ENCODE data around the gene STPG1. TPM values are rescaled to one million over a fixed set of nuclear protein-coding genes. Genes with fewer than 3 reads are reported as not detected.
"Not testable (repeated sequence)": the region's sequence is repeated elsewhere in the genome, so short reads cannot be mapped to it uniquely, and the experiment has no call there.

The STPG1 gene, protein sequence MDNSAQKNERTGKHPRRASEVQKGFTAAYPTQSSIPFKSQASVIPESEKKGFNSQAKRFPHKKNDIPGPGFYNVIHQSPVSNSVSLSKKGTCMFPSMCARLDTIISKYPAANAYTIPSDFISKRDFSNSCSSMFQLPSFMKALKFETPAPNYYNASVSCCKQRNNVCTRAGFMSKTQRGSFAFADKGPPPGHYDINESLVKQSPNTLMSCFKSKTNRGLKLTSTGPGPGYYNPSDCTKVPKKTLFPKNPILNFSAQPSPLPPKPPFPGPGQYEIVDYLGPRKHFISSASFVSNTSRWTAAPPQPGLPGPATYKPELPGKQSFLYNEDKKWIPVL
- total RNA-seq: 1 to 10 TPM; 4.6 to 6.6 TPM
- long read RNA-seq, full-length matches to known transcripts: 4 of 4 reads
- long read RNA-seq, partial matches to known transcripts: 0 of 4 reads
- long read RNA-seq, other reads (novel, unspliced or antisense): 0 of 4 reads

DNA sequence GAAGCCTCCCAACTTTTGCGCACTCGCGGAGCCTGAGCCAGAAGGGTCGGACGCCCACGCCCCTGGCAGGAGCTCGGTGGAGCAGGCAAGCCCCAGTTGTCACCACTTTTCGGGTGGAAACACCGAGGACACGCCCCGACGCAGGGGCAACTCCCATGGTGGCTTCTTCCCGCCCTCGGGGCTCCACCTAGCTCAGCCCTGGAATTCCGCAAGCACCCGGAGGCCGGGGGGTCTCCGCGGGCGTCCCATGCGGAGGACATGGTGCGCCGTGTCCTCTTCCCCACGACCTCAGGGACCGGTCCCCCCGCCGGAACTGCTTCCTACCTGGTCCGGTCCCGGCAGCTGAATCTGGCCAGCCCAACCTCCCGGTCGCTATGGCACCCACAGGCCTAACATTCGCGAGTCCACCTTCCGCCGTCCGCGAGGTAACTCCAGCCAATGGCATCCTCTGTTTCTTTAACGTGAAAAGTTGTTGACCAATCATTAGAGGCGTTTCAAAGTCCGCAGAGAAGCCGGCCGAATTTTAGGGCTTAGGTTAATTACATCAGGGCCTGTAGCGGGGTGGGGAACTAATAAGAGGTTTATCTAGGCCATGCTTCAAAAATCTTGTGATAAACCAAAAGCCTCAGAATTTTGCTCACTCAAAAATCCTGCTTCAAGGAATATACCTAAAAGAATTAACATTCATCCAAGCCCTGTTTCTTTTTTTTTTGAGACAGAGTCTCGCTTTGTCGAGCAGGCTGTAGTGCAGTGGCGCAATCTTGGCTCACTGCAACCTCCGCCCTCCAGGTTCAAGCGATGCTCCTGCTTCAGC lies at the start of gene STPG1:
TSS of gene STPG1 (minus strand) at position 433 of the 814 bp plus-strand sequence. CDS start 12,394 bp downstream, outside the sequence.
- DNase-seq: peak; percentile 84
- intact Hi-C loops (cut with DNase I): loop anchor here in 1 of 2 donors (10.0 kb wide), 1 partner anchor 221 kb away; no protein-coding TSS in a partner anchor
- peak; percentile 79 to 81 for ATAC-seq

DNA sequence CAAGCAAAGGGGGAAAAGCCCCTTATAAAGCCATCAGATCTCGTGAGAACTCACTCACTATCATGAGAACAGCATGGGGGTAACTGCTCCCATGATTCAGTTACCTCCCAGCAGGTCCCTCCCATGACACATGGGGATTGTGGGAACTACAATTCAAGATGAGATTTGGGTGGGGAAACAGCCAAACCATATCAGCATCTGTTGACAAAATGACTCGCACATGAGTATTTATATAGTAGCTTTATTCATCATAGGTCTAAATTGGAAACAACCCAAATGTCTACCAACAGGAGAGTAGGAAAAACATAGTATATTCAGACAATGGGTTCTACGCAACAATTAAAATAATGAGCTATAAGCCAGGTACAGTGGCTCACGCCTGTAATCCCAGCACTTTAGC lies 48.5 kb upstream of the STPG1 start:
- intact Hi-C loops (cut with DNase I); ATAC-seq; DNase-seq: not testable (repeated sequence)

DNA sequence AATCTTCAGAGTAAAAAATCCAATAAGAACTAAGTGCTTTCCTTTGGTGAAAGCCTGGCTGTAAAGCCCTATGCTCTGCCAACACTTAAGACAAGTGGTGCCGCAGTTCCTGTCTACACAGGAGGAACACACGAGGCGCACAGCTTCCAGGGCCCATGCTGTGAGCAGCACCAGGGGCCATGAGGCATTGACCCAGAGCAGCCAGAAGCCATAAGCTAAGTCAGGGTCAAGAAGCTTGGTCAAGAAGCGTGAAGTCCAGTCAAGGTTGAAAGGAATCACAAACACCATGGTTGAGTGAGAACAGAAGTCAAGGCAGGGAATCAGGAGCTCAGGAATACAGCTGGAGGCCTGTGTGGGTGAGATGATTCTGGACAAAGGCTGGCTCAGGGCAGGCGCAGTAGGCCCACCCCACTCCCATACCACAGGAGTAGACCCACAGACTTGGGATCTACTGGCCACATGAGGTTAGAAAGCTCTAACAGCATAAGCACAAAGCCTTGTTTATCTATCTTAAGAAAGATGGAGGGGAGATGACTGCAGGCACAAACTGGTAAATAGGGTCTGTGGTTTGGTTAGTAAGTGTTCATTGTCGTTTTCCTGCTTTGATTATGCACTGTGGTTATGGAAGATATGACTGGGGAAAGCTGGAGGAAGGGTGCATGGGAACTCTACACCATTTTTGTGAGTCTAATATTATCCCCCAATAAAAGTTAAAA lies 46.1 kb upstream of the STPG1 start:
- DNase-seq (no peak), ATAC-seq (no peak)
- intact Hi-C loops (cut with DNase I): no loop called here

DNA sequence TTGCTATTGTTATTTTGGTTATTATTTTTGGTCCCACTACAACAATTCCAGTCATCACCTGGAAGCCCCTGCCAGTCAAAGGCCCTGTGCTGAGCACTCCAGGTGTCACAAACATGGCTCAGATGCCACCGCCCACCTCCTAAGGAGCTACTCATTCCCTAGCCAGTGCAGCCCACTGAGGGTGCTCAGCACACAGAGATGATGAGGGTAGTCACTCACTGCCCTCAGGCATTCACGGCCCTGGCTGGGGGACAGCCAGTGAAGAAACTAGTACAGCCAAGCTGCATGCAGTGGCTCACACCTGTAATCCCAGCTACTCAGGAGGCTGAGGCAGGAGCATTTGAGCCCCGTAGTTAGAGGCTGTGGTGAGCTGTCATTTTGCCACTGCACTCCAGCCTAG lies 44.3 kb upstream of the STPG1 start:
- DNase-seq (no peak), ATAC-seq (no peak)
- intact Hi-C loops (cut with DNase I): no loop called here

DNA sequence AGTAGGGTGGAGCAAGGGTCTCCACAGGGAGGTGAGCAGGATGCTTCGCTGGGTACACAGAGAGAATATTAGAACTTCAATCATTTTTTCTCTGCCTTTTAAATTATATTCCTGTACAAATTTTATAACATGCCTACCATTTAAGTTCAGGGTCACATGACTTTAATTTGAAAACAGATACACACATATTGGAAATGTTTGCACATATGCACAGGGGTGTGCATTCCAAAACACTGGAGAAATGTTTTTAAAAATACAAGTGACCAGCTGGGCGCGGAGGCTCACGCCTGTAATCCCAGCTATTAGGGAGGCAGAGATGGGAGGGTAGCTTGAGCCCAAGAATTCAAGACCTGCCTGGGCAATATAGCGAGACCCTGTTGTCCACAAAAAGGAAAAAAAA lies 41.7 kb upstream of the STPG1 start:
- intact Hi-C loops (cut with DNase I): no loop called here
- ATAC-seq: no peak
- no peak for DNase-seq

DNA sequence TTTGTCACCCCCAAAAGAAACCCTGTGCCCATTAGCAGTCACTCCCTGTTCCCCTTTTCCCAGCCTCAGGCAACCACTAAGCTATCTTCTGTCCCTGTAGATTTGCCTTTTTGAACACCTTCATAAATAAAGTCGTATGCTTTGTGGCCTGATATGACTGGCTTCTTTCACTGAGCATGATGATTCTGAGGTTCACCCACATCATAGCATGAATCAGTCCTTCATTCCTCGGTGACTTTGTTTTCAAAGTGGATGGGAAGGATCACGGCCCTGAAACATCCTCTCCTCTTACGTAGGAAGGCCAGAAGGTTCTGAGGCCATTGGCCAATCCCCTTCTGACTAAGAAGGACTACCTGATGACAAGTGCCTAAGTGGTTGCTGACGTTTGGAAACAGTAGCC lies 41.1 kb upstream of the STPG1 start:
- intact Hi-C loops (cut with DNase I): no loop called here
- DNase-seq: no peak
- ATAC-seq: no peak

DNA sequence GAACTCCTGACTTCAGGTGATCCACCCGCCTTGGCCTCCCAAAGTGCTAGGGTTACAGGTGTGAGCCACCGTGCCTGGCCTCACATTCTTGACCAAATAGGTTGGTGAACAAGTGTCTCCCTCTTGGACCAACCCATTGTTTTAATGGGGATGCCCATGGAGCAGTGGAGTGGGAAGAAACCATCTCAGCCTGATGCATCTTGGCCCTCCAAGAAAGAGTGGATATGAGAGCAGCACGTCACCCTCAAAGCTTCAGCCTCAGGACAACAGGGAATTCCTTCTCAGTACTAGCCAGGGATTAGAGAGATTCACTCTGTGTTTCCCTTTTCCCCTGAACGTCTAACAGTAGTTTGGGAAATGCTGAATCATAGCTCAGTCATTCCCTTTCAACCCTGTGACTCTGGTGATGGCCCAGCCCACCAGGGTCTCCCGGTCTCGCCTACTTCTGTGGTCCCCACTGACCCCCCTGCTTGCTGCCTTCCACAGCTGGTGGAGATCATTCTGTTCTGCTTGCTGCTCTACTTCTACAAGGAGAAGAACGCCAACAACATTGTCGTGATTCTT lies 39.4 kb upstream of the STPG1 start:
- no peak for ATAC-seq
- intact Hi-C loops (cut with DNase I): no loop called here
- no peak for DNase-seq

DNA sequence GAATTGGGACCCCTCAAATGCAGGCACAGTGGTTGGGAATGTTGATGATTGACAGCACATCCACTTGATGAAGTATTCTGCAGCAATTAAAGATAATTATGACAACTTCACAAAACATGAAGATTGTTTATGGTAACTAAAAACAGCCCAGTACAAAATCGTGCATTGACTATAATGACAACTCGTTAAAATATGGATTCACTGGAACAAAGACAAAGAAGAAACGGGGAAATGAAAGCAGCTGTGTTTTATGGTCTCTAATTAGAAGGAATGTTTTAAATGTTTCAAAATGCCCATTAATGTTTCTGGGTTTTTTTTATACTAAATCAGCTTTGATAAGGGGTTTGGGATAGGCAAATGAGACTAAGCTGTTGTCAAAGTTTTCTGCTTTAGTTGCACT lies 38.2 kb upstream of the STPG1 start:
- no peak for DNase-seq
- intact Hi-C loops (cut with DNase I): no loop called here

DNA sequence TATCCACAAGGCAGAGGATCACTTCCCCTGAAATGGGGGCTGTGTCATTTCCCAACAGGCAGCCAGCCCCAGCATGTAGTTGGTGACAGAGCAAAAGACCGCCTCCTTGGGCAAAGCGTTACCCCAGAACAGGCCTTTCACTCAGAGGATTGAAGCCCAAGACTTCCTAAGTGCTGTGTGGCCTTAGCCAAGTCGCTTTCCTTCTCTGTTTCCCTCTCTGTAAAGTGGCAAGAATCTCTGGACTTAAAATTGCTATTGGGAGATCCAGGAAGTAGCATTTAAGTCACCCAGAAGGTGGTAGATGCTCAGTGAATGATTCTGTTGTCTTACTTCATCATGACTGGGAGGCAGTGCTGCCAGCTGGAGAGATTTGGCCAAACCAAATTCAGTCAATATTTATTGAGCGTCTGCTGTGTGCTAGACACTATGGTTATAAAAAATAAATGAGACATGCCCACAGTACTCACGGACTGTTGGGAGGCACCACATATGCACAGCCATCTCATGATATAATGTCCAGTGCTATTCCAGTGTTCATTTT lies 37.3 kb upstream of the STPG1 start:
- no peak for ATAC-seq
- no peak for DNase-seq
- intact Hi-C loops (cut with DNase I): no loop called here

More for the DNA sequence above, 38.2 kb upstream of the STPG1 start:
- ATAC-seq: no peak

DNA sequence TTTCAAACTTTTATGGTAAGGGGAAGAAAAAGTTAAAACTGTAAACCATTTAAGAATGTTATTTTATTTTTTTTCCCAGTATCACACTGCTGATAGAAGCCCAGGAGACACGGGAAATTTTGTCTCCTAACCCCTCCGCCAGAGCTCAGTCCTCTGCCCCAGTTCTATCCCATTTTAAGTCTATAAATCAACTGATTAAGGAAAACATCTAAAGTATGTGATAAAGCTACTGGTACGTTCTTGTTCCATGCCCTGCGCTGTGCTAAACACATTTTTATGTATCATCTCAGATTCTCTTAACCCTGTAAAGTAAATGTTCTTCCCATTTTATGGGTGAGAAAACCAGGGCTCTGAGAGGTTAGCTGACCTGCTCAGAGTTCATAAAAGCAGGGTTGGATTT lies 36.7 kb upstream of the STPG1 start:
- DNase-seq (no peak), ATAC-seq (no peak)
- intact Hi-C loops (cut with DNase I): no loop called here

DNA sequence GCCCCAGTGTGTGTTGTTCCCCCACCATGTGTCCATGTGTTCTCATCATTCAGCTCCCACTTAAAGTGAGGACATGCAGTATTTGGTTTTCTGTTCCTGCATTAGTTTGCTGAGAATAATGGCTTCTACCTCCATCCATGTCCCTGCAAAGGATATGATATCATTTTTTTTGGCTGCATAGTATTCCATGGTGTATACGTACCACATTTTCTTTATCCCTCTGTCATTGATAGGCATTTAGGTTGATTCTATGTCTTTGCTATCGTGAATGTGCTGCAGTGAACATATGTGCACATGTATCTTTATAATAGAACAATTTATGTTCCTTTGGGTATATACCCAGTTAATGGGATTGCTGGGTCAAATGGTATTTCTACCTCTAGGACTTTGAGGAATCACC lies 32.9 kb upstream of the STPG1 start:
- DNase-seq; ATAC-seq; intact Hi-C loops (cut with DNase I): not testable (repeated sequence)

DNA sequence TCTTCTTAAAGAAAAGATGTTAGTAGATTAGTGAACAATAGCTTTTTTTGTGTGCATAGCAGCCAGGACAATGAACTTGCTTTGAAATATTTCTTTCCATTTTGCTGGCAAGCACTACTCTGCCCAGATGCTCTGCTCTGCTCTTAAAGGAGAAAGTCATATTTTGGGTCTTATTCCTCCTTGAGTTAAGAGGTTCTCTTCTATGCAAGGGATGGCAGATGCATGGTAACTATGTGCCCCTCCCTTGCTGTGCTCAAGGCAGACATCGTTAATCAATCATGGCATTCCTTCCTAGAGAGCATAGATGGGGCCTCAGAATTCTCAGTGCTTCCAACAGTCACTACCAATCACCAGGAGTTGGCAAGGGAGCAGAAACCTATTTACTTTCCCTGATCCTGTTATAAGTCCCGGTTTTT lies 29.7 kb upstream of the STPG1 start:
- intact Hi-C loops (cut with DNase I): no loop called here

DNA sequence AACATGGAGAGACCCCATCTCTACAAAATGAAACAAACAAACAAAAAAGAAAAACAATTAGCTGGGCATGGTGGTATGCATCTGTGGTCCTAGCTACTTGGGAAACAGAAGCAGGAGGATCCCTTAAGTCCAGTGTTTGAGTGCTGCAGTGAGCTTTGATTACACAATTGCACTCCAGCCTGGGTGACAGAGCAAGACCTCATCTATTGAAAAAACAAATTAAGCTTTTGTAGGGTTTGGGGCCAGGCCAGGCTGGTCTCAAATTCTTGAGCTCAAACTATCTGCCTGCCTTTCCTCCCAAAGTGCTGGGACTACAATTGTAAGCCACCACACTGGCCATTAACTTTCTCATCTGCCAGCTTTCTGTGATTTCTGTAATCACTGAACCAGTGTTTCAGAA lies 29.2 kb upstream of the STPG1 start:
- ATAC-seq (no peak), DNase-seq (no peak)
- intact Hi-C loops (cut with DNase I): no loop called here

More for the DNA sequence above, 29.7 kb upstream of the STPG1 start:
- no peak for ATAC-seq
- no peak for DNase-seq

DNA sequence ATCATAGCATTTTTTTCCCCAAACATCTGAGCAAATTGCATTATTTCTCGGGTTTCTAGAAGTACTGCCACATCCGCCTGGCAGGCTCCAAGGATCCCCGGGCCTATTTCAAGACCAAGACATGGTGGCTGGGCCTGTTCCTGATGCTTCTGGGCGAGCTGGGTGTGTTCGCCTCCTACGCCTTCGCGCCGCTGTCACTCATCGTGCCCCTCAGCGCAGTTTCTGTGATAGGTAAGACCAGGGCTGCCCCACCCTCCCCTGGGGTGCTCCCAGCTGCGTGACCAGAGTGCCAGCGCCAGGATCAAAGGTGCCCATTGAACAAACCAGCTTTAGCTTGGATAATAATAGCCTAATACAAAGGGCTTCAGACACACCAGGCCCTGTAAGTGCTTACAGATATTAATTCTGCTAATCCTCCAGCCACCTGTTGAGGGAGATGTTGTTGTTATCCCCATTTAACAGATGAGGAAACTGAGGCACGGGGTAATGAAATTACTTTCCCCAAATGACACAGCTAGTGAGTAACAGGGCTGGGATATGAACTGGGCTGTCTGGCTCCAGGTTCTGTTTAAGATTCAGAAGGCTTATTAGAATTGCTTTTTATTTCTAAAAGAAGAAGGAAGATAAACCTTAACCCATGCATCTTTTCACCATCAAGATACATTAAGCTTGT lies 28.6 kb upstream of the STPG1 start:
- no peak for ATAC-seq
- no peak for DNase-seq
- intact Hi-C loops (cut with DNase I): no loop called here

DNA sequence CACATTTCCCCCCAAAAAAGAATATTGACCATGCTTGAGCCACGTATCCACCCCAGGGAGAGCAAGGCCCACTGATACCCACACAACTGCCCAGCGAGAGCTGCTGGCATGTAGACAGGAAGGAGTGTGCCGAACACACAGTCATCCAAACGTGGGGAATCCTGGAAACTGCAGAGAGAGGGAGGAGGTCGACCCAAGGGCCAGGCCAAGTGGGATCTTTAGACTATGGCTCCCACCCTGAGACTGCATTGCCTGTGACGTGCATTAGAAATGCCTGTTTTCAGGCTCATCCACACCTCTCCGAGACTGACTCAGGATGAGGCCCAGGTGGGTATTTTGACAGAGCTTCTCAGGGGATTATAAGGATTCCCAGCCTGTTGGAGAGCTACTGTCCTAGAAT lies 27.9 kb upstream of the STPG1 start:
- ATAC-seq: no peak
- intact Hi-C loops (cut with DNase I): no loop called here
- no peak for DNase-seq

DNA sequence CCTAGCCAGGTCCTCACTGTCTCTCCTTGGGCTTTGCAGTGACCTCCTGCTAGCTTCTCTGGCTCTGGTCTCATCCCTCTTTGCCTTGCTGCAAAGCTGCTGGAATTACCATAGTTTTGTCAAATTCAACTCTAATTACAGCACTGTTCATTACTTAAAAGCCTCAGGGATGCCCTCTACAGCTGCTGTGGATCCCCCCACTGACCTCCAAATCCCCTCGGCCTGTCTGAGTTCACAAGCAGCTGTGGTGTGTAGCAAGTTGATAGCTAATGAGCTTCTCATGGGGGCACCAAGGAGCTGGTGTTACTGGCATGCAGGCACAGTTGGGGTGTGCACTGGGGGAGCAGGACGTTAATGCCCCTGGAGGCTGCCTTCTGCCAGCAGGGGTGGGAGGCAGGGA lies 26.9 kb upstream of the STPG1 start:
- DNase-seq (no peak), ATAC-seq (no peak)
- intact Hi-C loops (cut with DNase I): no loop called here

DNA sequence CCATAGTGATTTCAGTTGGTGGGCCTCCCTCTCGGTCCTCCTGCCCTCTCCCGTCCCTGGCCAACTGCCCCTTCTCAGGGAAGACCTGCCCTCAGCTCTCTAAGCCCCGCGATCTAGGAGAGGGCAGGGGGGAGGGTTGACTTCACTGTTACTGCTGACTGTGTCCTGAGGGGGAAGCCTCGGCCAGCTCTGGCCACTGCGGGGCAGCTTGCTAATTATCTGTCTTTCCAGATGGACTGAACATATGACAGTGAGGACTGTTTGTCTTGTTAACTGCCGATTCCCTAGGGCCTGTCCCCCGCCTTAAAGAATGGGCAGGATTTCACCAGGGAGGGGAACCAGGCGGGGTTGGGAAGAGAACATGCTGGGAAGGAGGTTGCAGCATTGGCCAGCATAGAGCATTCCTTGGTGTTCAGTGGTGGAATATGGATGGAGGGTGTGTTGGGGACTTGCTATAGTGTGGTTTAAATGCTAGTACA lies 24.9 kb upstream of the STPG1 start:
- ATAC-seq (peak; percentile 78 to 80), DNase-seq (peak; percentile 45)
- intact Hi-C loops (cut with DNase I): no loop called here

DNA sequence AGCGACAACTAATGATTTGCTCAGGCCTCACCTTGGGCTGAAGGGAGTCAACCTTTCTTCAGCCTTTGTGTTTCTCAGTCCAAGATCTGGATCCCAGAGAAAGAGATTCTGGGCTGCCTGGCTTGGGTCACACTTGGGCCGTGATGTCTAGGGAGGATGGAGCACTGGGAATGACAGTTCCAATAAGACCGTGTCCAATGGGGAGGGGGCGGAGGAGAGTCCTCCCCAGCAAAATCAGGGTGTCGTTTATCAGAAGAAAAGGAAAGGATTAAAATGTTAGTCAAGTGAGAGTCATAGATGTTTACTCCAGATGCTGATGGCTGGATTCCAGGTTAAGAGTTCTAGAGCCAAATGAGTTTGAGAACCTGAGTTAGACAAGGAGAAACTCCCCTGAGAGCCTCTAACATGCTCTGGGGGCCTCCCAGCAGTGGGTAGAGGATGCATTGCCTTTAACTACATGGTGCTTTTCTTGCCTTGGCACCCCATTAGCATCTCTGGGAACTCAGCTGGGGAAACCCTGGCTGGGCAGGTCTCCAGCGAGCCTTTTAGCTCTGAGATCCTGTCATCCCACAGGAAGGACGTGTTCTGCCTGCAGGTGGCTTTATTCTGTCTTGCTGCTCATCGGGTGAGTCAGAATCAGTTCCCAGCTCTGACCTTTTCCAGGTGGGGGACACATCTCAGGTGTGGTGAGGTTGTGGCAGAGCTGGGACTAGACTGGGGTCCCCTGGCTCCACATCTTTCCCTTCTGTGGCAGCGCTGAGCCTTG lies 24.2 kb upstream of the STPG1 start:
- DNase-seq (no peak), ATAC-seq (peak in 1 of 2 donors; percentile 29)
- intact Hi-C loops (cut with DNase I): no loop called here

All from left cardiac atrium (tissue), 4 donors.